Kidney (tissue), 14 donors: ENCODE results near the gene ERCC3. TPM values are rescaled to one million over a fixed set of nuclear protein-coding genes. Genes with fewer than 3 reads are reported as not detected.

Experiments
- DNase-seq, 5 donors: peaks; one replicate each; pipeline ENCODE4 v3.0.0-alpha.2; 2013 to 2020
- FAIRE-seq: peaks from 2 replicates; lab custom pipeline; 2012; peaks lifted over from hg19 to GRCh38; lab: Jason Lieb, UNC
- H3K27ac ChIP-seq, 2 donors: one replicate each; pipeline ENCODE4 v1.7.0; 2013; ENCODE audit warnings: low read depth in 2 of 2, low read length in 2 of 2, inconsistent platforms in 1 of 2
- H3K27me3 ChIP-seq: one replicate; pipeline ENCODE4 v1.7.1; 2013; ENCODE audit warnings: low read length, inconsistent platforms; ENCODE audit not compliant: control insufficient read depth, insufficient read depth
- H3K36me3 ChIP-seq, 3 donors: one replicate each; pipeline versions ENCODE4 v1.7.0 to v1.7.1; 2013; ENCODE audit warnings: low read length in 3 of 3, control low read depth in 1 of 3, inconsistent platforms in 1 of 3; ENCODE audit not compliant: insufficient read depth in 3 of 3, control insufficient read depth in 2 of 3
- H3K4me1 ChIP-seq, 3 donors: one replicate each; pipeline versions ENCODE4 v1.7.0 to v1.7.1; 2013; ENCODE audit warnings: low read length in 3 of 3, inconsistent platforms in 1 of 3, low read depth in 1 of 3; ENCODE audit not compliant: control insufficient read depth in 2 of 3, insufficient read depth in 2 of 3
- H3K4me3 ChIP-seq, 3 donors: one replicate each; pipeline versions ENCODE4 v1.7.0 to v1.8.1; 2013; ENCODE audit warnings: low read length in 3 of 3, control low read depth in 1 of 3, inconsistent platforms in 1 of 3
- H3K9ac ChIP-seq, 3 donors: one replicate each; pipeline versions ENCODE4 v1.7.0 to v1.7.1; 2013; ENCODE audit warnings: low read length in 3 of 3, control low read depth in 1 of 3, inconsistent platforms in 1 of 3
- H3K9me3 ChIP-seq, 3 donors: one replicate each; pipeline versions ENCODE4 v1.7.0 to v1.7.1; 2013; ENCODE audit warnings: low read length in 3 of 3, control low read depth in 1 of 3, inconsistent platforms in 1 of 3; ENCODE audit not compliant: control insufficient read depth in 2 of 3, insufficient read depth in 1 of 3
- CTCF ChIP-seq: IDR thresholded peaks from 3 replicates; pipeline ENCODE4 v1.5.1; 2012; ENCODE audit warnings: mild to moderate bottlenecking, moderate library complexity, borderline replicate concordance; ENCODE audit not compliant: insufficient read depth; ENCODE audit errors: extremely low read depth
- intact Hi-C: fragments of 100-400 bp; cut with DNase I; formaldehyde crosslinking; loops from one replicate; pipeline ENCODE4 v1.11.1; 2022
- polyA plus RNA-seq: library from polyadenylated mRNA; stranded (reverse); fragments of 350-450 nt; fragmentation: Illumina TruSeq; extraction: RNeasy Lipid Tissue Mini Kit (QIAGEN cat#74804); gene quantifications from one replicate; pipeline ENCODE4 v1.2.3, GENCODE V29; 2014; ENCODE audit warnings: low read depth, low replicate concordance; ENCODE audit not compliant: insufficient read depth
- total RNA-seq: library from RNA; stranded (reverse); fragmentation: NEBNext Ultra II Directional; extraction: Animal tissue kit (Norgen Biotek cat#: 25700); gene quantifications from one replicate; pipeline ENCODE4 v1.2.1, GENCODE V29; 2021
- donor health status: control.
- donor health status: control.
- donor health status: control.
- donor health status: control.
- donor health status: control.
- donor health status: DM: yes; HTN: yes; CAD: no.
- donor health status: Normal renal cell carcinoma (clear cell type).

Gene ERCC3
- total and polyA plus RNA-seq, 2 donors from 2014 or later: 23.5 to 37.1 TPM

DNA sequence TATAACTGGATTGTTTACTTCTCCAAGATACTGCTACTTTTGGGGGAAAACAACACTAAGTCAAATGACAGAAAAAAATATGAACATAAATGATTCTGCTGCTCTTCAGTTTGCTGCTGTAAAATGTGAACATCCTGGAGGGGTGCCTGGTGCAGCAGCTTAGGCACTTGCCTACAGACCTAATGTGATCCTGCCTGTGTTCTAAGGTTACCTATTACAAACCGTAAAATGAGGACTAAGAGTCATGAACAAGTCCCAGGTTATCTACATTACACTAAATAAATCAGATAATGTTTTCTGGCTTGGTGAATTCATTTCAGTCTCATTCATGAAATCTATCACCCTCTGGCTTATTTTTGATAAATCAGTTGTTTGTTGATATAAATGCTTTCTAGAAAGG is 38.4 kb upstream of the ERCC3 start:
- Histone ChIP-seq H3K27me3 (no peaks in the 10 kb centered on the region), H3K4me3 (no peak overlapping the region), H3K9me3 (no peaks in the 10 kb centered on the region), H3K36me3 (peaks cover 0 to 26% (median 3%) of the 10 kb centered on the region in 3 donors), H3K9ac (no peak overlapping the region), H3K4me1 (no peaks in the 10 kb centered on the region), H3K27ac (no peak overlapping the region)
- no peak for TF ChIP-seq CTCF
- DNase-seq (no peak), FAIRE-seq (no peak)
- intact Hi-C loops: no loop called here

DNA sequence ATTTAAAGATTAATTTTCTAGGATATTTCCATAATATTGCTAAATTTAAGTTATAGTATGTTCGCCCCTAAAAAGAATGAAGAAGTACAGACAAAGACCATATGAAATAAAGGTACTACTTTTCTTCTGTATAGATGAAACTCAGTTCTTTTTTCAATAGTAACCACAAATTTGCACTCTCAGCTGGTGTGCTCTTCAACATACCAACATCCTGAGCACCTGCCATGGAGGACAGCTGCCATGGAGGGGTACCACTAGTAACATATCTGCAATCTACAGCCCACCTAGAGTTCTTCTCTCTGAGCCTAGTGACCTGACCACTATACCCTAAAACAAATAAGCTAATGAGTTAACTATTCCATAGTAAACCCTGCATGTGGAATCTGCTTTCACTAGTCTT is 36.8 kb upstream of the ERCC3 start:
- no peak for DNase-seq
- no peak overlapping the region for H3K27ac ChIP-seq
- peaks cover 0 to 25% (median 3%) of the 10 kb centered on the region in 3 donors for H3K36me3 ChIP-seq
- TF ChIP-seq CTCF: no peak
- no peak overlapping the region for H3K4me3 ChIP-seq
- H3K9ac ChIP-seq: no peak overlapping the region
- FAIRE-seq: no peak
- no peaks in the 10 kb centered on the region for H3K4me1 ChIP-seq
- H3K27me3 ChIP-seq: no peaks in the 10 kb centered on the region
- intact Hi-C loops: no loop called here
- no peaks in the 10 kb centered on the region for H3K9me3 ChIP-seq

DNA sequence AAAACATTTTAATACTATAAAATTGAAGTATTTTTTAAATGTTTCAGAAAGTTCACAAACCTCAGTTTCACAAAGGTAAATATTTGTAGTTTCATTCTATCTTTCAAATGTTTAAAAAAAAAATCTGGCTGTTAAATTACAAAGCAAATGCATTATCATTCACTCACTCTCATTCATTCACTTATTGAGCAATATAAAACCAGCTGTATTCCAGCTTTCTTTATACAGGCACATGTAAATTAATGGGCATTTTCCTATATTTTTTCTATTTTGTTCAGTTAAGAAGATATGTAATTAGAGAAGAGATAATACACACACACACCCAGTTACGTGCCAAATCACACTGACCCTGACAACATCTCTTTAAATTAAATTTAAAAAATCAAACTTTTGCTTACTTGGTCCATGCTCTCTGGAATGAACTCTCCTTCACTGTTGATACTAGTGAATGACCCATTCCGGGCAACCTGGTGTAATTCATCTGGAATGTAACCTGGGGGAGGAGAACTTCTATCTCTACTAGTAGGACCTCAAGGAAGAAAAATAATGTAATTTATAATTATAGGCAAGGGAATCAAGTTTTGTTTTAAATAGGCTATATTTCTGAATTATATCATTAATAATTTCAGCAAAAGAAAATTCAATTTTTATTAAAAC is 32.5 kb upstream of the ERCC3 start:
- H3K27ac ChIP-seq: no peak overlapping the region
- H3K4me1 ChIP-seq: no peaks in the 10 kb centered on the region
- H3K9me3 ChIP-seq: no peaks in the 10 kb centered on the region
- no peak overlapping the region for H3K9ac ChIP-seq
- TF ChIP-seq CTCF: no peak
- H3K4me3 ChIP-seq: no peak overlapping the region
- intact Hi-C loops: no loop called here
- FAIRE-seq (no peak), DNase-seq (no peak)
- H3K36me3 ChIP-seq: peaks cover 5 to 14% (median 7%) of the 10 kb centered on the region in 3 donors
- no peaks in the 10 kb centered on the region for H3K27me3 ChIP-seq
